Loucy (cell line): ENCODE results near the gene NADK.

Experiments
- H2AFZ ChIP-seq: fragments of 200-600 bp; sonication (generic); 2 replicates; pipeline ENCODE4 v1.6.0; 2016; ENCODE audit warnings: antibody characterized with exemption, mild to moderate bottlenecking, low read length, moderate library complexity
- H3F3A ChIP-seq: fragments of 200-600 bp; 2 replicates; pipeline ENCODE4 v1.6.0; 2016; ENCODE audit warnings: antibody characterized with exemption, low read depth, mild to moderate bottlenecking
- H3K27me3 ChIP-seq: fragments of 200-600 bp; sonication (generic); 2 replicates; pipeline ENCODE4 v1.6.1; 2014; ENCODE audit warnings: low read length, mild to moderate bottlenecking; ENCODE audit not compliant: insufficient read depth, poor library complexity, severe bottlenecking
- H3K36me3 ChIP-seq: fragments of 200-600 bp; sonication (generic); 2 replicates; pipeline ENCODE4 v1.6.1; 2016; ENCODE audit warnings: low read length; ENCODE audit not compliant: insufficient read depth
- H3K4me1 ChIP-seq: fragments of 200-600 bp; sonication (generic); 2 replicates; pipeline ENCODE4 v1.5.1; 2014; ENCODE audit warnings: low read length, mild to moderate bottlenecking; ENCODE audit not compliant: insufficient read depth, poor library complexity, severe bottlenecking
- H3K4me2 ChIP-seq: fragments of 200-600 bp; sonication (generic); 2 replicates; pipeline ENCODE4 v1.6.0; 2014; ENCODE audit warnings: antibody characterized with exemption, low read length, low read depth, mild to moderate bottlenecking; ENCODE audit not compliant: poor library complexity, severe bottlenecking
- H3K4me3 ChIP-seq: fragments of 200-600 bp; sonication (generic); 2 replicates; pipeline ENCODE4 v1.5.1; 2014; ENCODE audit warnings: low read length, mild to moderate bottlenecking, mixed read lengths; ENCODE audit not compliant: poor library complexity, severe bottlenecking
- H3K79me2 ChIP-seq: fragments of 200-600 bp; sonication (generic); 2 replicates; pipeline ENCODE4 v1.6.1; 2014; ENCODE audit warnings: low read length; ENCODE audit not compliant: insufficient read depth
- H3K9ac ChIP-seq: fragments of 200-600 bp; sonication (generic); 2 replicates; pipeline ENCODE4 v1.6.0; 2014; ENCODE audit warnings: mild to moderate bottlenecking, low read depth, low read length, moderate library complexity; ENCODE audit not compliant: poor library complexity, severe bottlenecking
- H3K9me2 ChIP-seq: fragments of 200-600 bp; sonication (generic); replicated peaks from 2 replicates; pipeline ENCODE4 v1.6.1; 2016; ENCODE audit warnings: low read depth, low read length, mixed read lengths
- H3K9me3 ChIP-seq: fragments of 200-600 bp; sonication (generic); 2 replicates; pipeline ENCODE4 v1.6.1; 2014; ENCODE audit warnings: mild to moderate bottlenecking, antibody characterized with exemption, low read length, low read depth; ENCODE audit not compliant: insufficient read depth
- H4K20me1 ChIP-seq: fragments of 200-600 bp; sonication (generic); 2 replicates; pipeline ENCODE4 v1.6.0; 2014; ENCODE audit warnings: antibody characterized with exemption, low read length, mild to moderate bottlenecking; ENCODE audit not compliant: insufficient read depth, poor library complexity, severe bottlenecking
- EZH2phosphoT487 ChIP-seq: fragments of 200-600 bp; IDR thresholded peaks from 2 replicates; pipeline ENCODE4 v1.6.1; 2018; ENCODE audit warnings: antibody characterized with exemption, mild to moderate bottlenecking, moderate library complexity, borderline replicate concordance
- TF ChIP-seq, protein P1 (sequence below): fragments of 200-600 bp; sonication (generic); conservative IDR thresholded peaks from 2 replicates; pipeline ENCODE4 v1.5.1; 2014; ENCODE audit warnings: mild to moderate bottlenecking, antibody characterized with exemption, low read length

NADK gene

DNA sequence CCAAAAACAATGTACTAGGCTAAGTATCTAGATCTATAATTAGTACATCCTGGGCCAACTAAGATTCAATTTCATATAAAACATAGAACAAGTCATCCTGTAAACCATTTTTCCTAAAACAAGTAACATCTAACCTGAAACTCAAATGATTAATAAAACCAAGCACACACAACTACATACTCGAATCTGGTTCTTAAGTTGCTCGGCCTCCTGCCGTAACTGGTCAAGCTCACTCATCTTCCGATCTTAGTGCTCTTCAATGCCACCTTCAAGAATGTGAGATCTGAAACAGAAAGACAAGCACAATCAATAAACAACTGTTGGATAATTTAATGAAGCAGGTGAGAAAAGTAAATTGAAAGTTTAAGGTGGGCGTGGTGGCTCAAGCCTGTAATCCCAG, 46.9 kb upstream of the NADK start:
- peaks cover 3% of the 10 kb centered on the region; the same call in 1 of the 2 replicates for H3F3A ChIP-seq
- H3K27me3 ChIP-seq = no peaks in the 10 kb centered on the region
- no peak overlapping the region for H3K4me3 ChIP-seq
- H4K20me1 ChIP-seq = peaks cover 83% of the 10 kb centered on the region
- H3K4me2 ChIP-seq = no peak overlapping the region
- H3K36me3 ChIP-seq = peaks cover 76% of the 10 kb centered on the region
- H3K4me1 ChIP-seq = no peaks in the 10 kb centered on the region
- no peak for TF ChIP-seq EZH2phosphoT487
- TF ChIP-seq, protein P1, sequence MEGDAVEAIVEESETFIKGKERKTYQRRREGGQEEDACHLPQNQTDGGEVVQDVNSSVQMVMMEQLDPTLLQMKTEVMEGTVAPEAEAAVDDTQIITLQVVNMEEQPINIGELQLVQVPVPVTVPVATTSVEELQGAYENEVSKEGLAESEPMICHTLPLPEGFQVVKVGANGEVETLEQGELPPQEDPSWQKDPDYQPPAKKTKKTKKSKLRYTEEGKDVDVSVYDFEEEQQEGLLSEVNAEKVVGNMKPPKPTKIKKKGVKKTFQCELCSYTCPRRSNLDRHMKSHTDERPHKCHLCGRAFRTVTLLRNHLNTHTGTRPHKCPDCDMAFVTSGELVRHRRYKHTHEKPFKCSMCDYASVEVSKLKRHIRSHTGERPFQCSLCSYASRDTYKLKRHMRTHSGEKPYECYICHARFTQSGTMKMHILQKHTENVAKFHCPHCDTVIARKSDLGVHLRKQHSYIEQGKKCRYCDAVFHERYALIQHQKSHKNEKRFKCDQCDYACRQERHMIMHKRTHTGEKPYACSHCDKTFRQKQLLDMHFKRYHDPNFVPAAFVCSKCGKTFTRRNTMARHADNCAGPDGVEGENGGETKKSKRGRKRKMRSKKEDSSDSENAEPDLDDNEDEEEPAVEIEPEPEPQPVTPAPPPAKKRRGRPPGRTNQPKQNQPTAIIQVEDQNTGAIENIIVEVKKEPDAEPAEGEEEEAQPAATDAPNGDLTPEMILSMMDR = no peak
- H2AFZ ChIP-seq = no peak overlapping the region
- H3K9me3 ChIP-seq = no peaks in the 10 kb centered on the region
- H3K9ac ChIP-seq = no peak overlapping the region
- H3K79me2 ChIP-seq = peaks cover 80% of the 10 kb centered on the region
- no peaks in the 10 kb centered on the region for H3K9me2 ChIP-seq

DNA sequence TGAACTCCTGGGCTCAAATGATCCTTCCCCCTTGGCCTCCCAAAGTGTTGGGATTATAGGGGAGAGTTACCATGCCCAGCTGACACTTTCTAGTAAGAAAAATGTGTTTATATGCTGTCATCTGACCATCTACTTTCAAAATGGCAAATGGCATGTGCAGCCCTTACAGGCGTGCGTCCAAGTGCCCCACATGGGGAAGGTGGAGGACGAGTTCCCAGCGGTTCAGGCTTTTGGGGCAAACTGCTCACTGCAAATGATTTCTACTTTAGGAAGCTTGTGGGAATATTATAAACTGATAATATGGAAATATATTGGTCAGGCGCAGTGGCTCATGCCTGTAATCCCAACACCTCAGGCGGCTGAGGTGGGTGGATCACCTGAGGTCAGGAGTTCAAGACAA, 41.5 kb upstream of the NADK start:
- no peak overlapping the region for H3K4me2 ChIP-seq
- H3K4me3 ChIP-seq = no peak overlapping the region
- H3K36me3 ChIP-seq = peaks cover 77% of the 10 kb centered on the region
- H3K27me3 ChIP-seq = no peaks in the 10 kb centered on the region
- no peak overlapping the region for H2AFZ ChIP-seq
- H3K4me1 ChIP-seq = no peaks in the 10 kb centered on the region
- no peak overlapping the region for H3K9ac ChIP-seq
- H3F3A ChIP-seq = peaks cover 3% of the 10 kb centered on the region; the same call in 1 of the 2 replicates
- no peak for TF ChIP-seq EZH2phosphoT487
- peaks cover 45% of the 10 kb centered on the region for H3K79me2 ChIP-seq
- no peaks in the 10 kb centered on the region for H3K9me2 ChIP-seq
- H3K9me3 ChIP-seq = no peaks in the 10 kb centered on the region
- H4K20me1 ChIP-seq = peaks cover 53% of the 10 kb centered on the region

DNA sequence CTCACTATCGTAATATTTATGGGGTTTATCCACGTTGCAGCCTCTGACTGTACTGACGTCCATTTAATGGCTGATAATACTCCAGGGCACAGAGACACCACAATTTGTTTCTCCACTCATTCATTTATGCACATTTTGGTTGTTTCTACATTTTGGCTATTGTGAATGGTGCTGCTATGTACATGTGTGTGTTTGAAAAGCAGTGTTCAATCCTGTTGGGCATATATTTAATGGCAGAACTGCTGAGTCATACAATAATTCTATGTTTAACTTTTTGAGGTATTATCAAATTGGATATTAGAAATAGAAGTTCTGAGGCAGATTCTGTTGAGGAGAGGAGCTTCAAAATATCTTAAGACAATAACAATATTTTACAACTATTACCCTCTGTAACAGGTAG, 39.0 kb upstream of the NADK start:
- H3K4me3 ChIP-seq = no peak overlapping the region
- no peak overlapping the region for H2AFZ ChIP-seq
- H4K20me1 ChIP-seq = peaks cover 44% of the 10 kb centered on the region
- H3K9me2 ChIP-seq = no peaks in the 10 kb centered on the region
- H3K4me1 ChIP-seq = no peaks in the 10 kb centered on the region
- H3K27me3 ChIP-seq = no peaks in the 10 kb centered on the region
- H3F3A ChIP-seq = no peaks in the 10 kb centered on the region
- TF ChIP-seq, protein P1 = no peak
- no peak for TF ChIP-seq EZH2phosphoT487
- H3K9me3 ChIP-seq = no peaks in the 10 kb centered on the region
- H3K79me2 ChIP-seq = peaks cover 27% of the 10 kb centered on the region; the same call in 1 of the 2 replicates
- H3K4me2 ChIP-seq = no peak overlapping the region
- peaks cover 77% of the 10 kb centered on the region for H3K36me3 ChIP-seq
- H3K9ac ChIP-seq = no peak overlapping the region

DNA sequence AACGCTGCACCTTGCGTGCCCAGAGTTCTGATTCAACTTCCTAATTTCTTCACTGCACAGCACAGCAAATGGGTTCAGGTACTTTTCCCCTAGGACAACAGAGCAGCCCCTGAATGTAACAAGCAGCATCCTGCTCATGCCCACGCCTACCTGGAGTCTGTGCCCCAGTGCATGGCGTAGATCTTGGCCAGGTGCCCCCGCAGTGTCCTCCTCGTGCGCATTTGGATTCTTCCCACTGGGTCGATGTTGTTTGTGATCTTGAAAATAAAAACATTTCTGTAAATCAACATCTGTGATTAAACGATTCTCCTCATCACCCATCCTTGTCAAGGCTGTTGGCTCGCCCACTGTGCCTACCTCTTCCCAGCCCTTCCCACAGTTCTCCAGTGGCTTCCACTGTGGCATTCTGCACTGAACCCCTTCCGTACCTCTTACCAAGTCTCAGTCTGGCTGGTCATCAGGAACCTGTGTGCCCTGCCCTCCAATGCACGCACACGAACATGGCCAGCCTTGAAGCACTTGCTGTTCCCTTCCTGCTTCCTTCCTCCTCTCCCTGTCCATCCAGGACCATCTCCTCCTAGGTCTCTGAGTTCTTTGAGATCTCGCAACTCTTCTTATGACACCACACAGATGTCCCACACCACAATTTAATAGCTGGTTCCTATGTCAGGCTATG, 37.5 kb upstream of the NADK start:
- Histone ChIP-seq H3K36me3 (peaks cover 72% of the 10 kb centered on the region), H3K4me2 (no peak overlapping the region), H3K9me2 (no peaks in the 10 kb centered on the region), H3K9ac (no peak overlapping the region), H3K27me3 (no peaks in the 10 kb centered on the region), H3K9me3 (no peaks in the 10 kb centered on the region), H3F3A (no peaks in the 10 kb centered on the region), H3K4me3 (no peak overlapping the region), H2AFZ (no peak overlapping the region), H4K20me1 (peaks cover 30% of the 10 kb centered on the region), H3K4me1 (no peaks in the 10 kb centered on the region), H3K79me2 (peaks cover 18% of the 10 kb centered on the region; the same call in 1 of the 2 replicates)
- TF ChIP-seq EZH2phosphoT487 = no peak
- TF ChIP-seq, protein P1 = no peak
